HK-2 (cell line): ENCODE measurements around the gene CASS4.
A peak's percentile ranks its signal among the peaks of the same experiment; 100 is the strongest.
"Not testable (repeated sequence)": the region's sequence is repeated elsewhere in the genome, so short reads cannot be mapped to it uniquely, and the experiment has no call there.

Source experiments
- DNase-seq: peaks from one replicate; pipeline ENCODE4 v3.0.0-alpha.2; 2018; ENCODE audit not compliant: unreplicated experiment

The CASS4 gene

DNA sequence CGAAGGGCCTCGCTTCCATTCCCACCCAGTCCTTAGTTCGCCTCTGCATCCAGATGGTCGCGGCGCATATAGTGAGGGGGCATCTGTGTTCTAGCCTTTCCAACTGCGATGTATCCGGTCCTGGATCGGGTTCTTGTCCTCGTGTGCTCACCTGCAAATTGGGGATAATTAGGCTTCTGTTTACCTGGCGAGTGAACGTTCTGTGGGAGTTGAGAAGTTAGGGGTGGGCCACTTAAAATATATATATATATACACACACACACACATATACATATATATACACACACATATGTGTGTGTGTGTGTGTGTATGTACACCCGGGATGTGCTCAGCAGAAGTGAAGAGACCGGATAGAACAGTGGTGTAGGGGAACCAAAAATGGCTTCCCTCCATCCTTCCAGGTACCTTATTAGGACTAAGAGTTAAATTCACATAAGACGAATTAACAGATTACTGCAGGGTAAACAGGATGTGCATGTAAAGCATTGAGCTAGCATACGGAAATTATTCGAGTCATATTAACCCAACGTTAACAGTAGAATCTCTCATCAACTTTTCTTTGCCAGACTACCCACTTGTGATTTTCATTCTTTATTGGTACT, 19.1 kb upstream of the CASS4 start:
- no peak for DNase-seq

GRCh38 chr20:56393653-56394052, 18.4 kb upstream of the CASS4 start:
- no peak for DNase-seq

GRCh38 chr20:56395166-56395565, 16.9 kb upstream of the CASS4 start:
- DNase-seq, result no peak

GRCh38 chr20:56400001-56400640, 11.9 kb upstream of the CASS4 start:
- no peak for DNase-seq

GRCh38 chr20:56403465-56403864, 8.6 kb upstream of the CASS4 start:
- DNase-seq, result no peak

DNA sequence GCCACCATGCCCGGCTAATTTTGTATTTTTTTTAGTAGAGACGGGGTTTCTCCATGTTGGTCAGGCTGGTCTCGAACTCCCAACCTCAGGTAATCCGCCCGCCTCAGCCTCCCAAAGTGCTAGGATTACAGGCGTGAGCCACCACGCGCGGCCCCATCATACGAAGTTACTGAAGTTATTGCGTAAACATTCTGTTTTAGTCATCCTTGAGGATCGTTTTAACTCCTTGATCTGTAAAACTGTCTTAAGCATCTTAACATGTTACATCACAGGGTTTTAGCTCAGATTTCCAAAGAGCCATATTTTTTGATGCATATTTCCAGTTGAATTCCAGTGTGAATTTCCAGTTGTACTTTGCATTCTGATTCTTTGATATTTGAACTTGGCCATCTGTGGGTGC, 6.7 kb upstream of the CASS4 start:
- DNase-seq, result not testable (repeated sequence)

DNA sequence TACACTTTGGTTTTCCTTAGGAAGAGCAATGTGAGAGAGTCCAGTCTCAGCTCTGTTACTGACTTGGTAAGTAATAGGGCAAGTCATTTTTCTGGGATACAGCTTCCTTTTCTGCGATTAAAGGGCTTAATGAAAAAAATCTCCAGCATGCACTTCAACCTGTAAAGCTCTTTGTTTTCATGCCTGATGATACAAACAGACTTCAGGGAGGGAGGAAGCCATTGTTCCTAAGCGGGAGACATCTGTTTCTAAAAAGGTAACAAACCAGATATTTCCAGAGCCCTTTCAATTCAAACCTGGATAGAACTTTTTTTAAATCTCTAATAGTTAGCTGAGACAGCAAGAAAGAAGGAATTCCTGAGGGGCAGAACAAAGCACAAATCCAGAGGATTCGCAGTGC, 5.2 kb upstream of the CASS4 start:
- DNase-seq, result no peak

DNA sequence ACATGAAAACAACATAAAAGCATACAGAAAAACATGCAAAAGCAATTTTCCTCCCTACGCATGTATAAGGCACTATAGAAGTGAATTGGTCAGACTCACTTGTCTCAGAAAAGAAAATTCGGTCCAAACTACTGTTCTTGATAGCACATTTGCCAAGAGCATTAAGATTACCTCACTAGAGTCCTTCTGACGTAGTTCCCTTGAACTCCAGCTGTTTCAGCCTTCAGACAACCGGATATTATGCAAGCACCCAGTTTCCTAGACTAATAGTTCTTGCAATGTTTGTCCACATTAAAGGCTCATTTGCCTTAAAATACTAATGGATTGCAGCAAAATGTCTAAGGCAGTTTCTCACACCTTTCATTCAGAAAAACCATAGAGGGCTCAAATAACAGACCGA, 2.5 kb upstream of the CASS4 start:
- no peak for DNase-seq

GRCh38 chr20:56409956-56410355, 2.1 kb upstream of the CASS4 start:
- no peak for DNase-seq

- DNase-seq, result not testable (repeated sequence)
These were observed 773 bp upstream of the CASS4 start for GRCh38 chr20:56411287-56411686.

GRCh38 chr20:56412473-56412790, 372 bp downstream of the CASS4 start:
- DNase-seq, result no peak

- DNase-seq, result no peak
These were observed 889 bp downstream of the CASS4 start for GRCh38 chr20:56412949-56413348.

DNA sequence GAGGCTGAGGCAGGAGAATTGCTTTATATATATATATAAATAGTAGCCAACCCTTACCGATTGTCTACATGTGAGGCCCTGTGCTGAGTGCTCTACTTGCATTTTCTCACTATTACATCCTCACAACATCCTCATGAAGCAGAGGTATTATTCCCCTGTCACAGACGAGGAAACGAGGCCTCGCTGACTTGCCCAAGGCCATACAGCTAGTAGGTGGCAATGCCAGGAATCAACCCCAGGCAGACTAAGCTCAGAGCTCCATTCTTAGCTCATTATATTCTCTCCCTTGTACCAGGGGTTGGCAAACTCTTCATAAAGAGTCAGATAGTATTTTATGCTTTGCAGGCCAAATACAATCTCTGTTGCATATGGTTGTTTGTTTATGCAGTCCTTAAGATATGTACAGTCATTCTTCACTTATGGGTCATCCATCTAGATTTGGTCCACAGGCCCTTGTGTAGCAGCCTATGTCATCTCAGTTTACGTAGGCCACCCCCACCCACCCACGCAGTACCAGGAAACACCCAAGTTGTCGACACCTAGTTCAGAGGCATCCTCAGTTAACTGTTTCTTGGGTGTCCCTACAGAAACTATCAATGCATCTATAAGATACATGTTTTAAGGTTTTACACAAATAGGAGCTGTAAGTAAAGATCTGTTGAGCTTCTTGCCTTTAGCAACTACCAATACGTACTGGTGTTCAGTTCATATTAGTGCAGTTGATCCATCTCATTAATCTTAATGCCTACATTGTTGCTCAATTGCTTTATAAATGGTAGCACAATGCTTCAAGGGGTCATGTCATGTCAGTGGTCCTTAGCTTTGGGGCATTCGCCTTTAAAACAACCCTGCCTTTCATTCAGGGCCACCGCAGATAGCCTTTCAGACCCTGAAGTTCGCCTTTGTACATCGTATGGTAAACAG, 3.0 kb downstream of the CASS4 start:
- DNase-seq, result no peak

DNA sequence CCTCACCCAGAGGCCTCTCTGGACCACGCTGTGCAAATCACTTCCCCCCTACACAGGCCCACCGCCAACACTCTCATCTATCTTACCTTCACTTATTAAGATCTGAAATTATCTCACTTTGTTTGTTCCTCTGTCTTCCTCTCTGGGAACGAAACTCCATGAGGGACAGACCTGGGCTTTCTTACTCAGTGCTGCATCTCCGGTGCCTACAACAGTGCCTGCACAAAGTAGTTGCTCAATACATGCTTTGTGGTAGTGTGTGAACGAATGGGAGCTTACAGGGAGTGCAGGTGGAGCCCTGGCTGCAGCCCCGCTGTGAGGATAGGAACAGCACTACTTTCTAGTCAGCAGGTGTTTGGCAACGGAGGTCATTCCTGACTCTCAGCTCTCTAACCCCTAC, 5.3 kb downstream of the CASS4 start:
- no peak for DNase-seq

GRCh38 chr20:56417911-56418310, 5.9 kb downstream of the CASS4 start:
- DNase-seq, result no peak

DNA sequence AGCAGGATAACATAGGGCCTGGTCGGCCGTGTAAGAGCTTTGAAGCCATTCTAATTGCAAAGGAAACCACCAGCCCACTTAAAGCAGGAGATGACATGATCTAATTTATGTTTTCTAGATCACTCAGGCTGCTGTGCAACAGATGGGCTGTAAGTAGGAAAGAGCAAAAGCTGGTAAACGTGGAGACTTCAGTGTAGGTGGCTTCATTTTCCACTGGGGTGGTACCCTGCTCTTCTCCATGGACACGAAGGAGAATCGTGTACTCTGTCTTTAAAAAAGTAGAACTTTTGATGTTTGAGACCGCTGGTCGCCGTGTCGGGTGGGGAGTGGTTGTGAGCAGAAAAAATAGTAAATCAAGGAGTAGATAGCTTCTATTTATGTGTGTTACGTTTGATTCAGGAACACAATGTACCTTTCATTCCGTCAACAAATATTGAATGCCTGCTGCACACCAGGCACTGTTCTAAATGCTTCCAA, 6.4 kb downstream of the CASS4 start:
- DNase-seq, result no peak

DNA sequence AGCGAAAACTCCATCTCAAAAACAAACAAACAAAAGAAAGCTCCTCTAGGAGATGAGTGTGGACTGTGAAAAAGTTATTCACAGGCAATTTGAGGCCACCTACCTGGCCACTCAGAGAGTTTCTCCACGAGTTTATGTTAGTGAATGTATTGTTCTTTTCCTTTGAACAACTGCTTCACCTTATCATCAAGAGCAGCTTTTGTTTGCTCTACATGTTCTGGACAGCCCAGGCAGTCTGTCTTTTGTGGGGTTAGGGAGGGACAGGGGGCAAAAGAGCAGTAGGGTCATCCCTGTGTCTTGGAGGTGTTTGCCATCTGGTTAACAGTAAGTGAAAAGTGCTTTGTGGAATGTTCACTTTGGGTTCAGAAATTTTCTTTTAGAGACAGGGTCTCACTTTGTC, 8.0 kb downstream of the CASS4 start:
- DNase-seq, result no peak

DNA sequence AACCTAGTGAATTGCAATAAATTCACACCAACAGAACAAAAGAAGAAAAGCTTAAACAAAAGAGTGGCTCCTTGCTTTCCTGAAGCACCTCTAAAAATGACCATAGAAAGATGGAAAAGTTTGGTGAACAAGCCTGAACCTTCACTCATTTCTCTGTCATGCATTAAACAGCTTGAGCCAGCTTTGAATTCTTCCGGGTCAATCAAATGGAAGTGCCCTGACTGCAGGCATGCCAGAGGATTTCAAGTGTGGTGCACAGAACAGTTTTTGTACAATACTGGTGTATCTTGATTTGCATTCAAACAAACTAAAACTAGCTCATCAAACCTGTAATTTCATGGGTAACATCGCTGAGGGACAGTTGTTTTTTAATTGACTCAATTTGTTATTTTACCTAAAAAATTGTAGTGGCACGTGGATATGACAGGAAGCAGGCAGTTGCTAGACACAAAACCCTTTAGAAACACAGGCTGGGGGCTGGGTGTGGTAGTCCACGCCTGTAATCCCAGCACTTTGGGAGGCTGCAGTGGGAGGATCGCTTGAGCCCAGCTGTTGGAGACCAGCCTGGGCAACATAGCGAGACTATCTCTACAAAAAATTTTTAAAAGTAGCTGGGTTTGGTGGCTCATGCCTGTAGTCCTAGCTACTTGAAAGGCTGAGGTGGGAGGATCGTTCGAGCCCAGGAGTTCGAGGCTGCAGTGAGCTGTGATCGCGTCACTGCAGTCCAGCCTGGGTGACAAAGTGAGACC, 9.1 kb downstream of the CASS4 start:
- DNase-seq, result no peak

- DNase-seq, result peak; percentile 62
These were observed 10.2 kb downstream of the CASS4 start for GRCh38 chr20:56422076-56422823.

DNA sequence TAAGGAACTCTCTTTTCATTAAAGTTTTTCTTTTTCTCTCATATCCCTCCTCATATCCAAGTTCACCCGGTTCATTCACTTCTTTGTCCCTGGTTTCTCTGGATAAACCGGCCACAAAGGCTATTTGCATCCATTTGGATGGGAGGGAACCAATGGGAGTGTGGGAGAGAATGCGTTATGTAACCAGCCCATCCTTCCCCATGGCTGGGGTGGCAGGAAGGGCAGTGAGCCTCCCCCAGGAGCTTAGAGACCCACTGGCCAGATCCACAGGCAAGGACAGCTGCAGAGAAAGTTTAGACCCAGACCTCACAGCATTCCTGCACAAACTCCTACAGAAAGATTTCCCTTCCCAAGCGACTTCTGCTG, 10.7 kb downstream of the CASS4 start:
- peak; percentile 11 for DNase-seq

- no peak for DNase-seq
These were observed 11.2 kb downstream of the CASS4 start for GRCh38 chr20:56423211-56423610.

GRCh38 chr20:56423886-56424285, 11.8 kb downstream of the CASS4 start:
- no peak for DNase-seq
